Measurements from ENCODE around the gene ITGB5. TPM values are rescaled to one million over a fixed set of nuclear protein-coding genes. Genes with fewer than 3 reads are reported as not detected.

Gene ITGB5
- total and polyA plus RNA-seq, 2 donors (not counting 3 experiments of a cell fraction or from before 2014, with no cell fraction given) = 144 to 170 TPM

- H3K79me2 ChIP-seq (ENCODE audit: control insufficient read depth, insufficient read depth, low read length) = no peaks in the 10 kb centered on the region
- H3K4me3 ChIP-seq (replicated peaks in 1 of 3; ENCODE audit: insufficient read depth in 1 of 3, low read depth in 1 of 3, low read length in 3 of 3) = no peak overlapping the region
- H3K27ac ChIP-seq (ENCODE audit: insufficient read depth, low read depth, low read length) = no peak overlapping the region
- no peak overlapping the region for H2AFZ ChIP-seq (ENCODE audit: low read depth, low read length)
- dilution Hi-C loops (cut with MboI; ENCODE audit: extremely low pct_ligation_motif_present, low sequenced_read_pairs) = no loop called here
- no peaks in the 10 kb centered on the region for H3K36me3 ChIP-seq (ENCODE audit: control insufficient read depth in 2 of 2, extremely low read depth in 1 of 2, insufficient read depth in 2 of 2, low read length in 2 of 2)
- H3K4me1 ChIP-seq (ENCODE audit: control insufficient read depth, extremely low read depth, insufficient read depth, low read length) = peaks cover 6% of the 10 kb centered on the region
- no peaks in the 10 kb centered on the region for H3K9me3 ChIP-seq (replicated peaks; ENCODE audit: control insufficient read depth, insufficient read depth, low read length)
- intact Hi-C loops (cut with micrococcal nuclease) = loop anchor here (2.0 to 5.0 kb wide), 2 partner anchors 50 to 99 kb away; partner anchors contain the start of gene ITGB5
- no peak overlapping the region for H3K9ac ChIP-seq (replicated peaks; ENCODE audit: extremely low read depth, insufficient read depth, low read length)
- DNase-seq (ENCODE audit: low read depth, low spot score) (no peak), FAIRE-seq (no peak)
- H4K20me1 ChIP-seq (replicated peaks; ENCODE audit: control insufficient read depth, extremely low read depth, insufficient read depth, low read length) = no peaks in the 10 kb centered on the region
- POLR2A ChIA-PET = interaction anchor here (0.6 kb wide), 1 partner anchor 34 kb away, joined by 4 read pairs; no protein-coding TSS in a partner anchor
- H3K27me3 ChIP-seq (ENCODE audit: control insufficient read depth in 2 of 2, insufficient read depth in 2 of 2, low read length in 2 of 2) = no peaks in the 10 kb centered on the region
- H3K4me2 ChIP-seq (ENCODE audit: insufficient read depth, low read length) = no peak overlapping the region
- TF ChIP-seq POLR2AphosphoS5 (IDR thresholded peaks at IDR 0.05; ENCODE audit: insufficient read depth, low read depth, low read length) (no peak), MYC (IDR thresholded peaks at IDR 0.05; ENCODE audit: low read depth, low read length) (no peak), EZH2 (IDR thresholded peaks at IDR 0.05; ENCODE audit: borderline replicate concordance, low read depth, low read length, severe bottlenecking) (no peak)
- CTCF ChIA-PET = interaction anchor here (1.1 to 6.9 kb wide), 27 partner anchors 10 to 229 kb away, joined by 3 to 289 read pairs (median 14); partner anchors contain the start of gene ITGB5
- no TSS peak for BruUV-seq (replicated peaks)
- no peaks in the 10 kb centered on the region for H3K9me1 ChIP-seq (replicated peaks; ENCODE audit: control insufficient read depth, extremely low read depth, insufficient read depth, low read length)
These were observed 99.5 kb downstream of the ITGB5 start for GRCh38 chr3:124787476-124788195.

GRCh38 chr3:124786511-124787241, 100.5 kb downstream of the ITGB5 start:
- no peak overlapping the region for H2AFZ ChIP-seq (ENCODE audit: low read depth, low read length)
- H3K4me2 ChIP-seq (ENCODE audit: insufficient read depth, low read length) = no peak overlapping the region
- no peak overlapping the region for H3K4me3 ChIP-seq (replicated peaks in 1 of 3; ENCODE audit: insufficient read depth in 1 of 3, low read depth in 1 of 3, low read length in 3 of 3)
- no peak overlapping the region for H3K27ac ChIP-seq (ENCODE audit: insufficient read depth, low read depth, low read length)
- no peak for TF ChIP-seq FOS (IDR thresholded peaks at IDR 0.05; ENCODE audit: borderline replicate concordance, insufficient read depth, low read length)
- TF ChIP-seq POLR2AphosphoS5 (IDR thresholded peaks at IDR 0.05; ENCODE audit: insufficient read depth, low read depth, low read length) = no peak
- no peak for TF ChIP-seq CTCF (IDR thresholded peaks at IDR 0.05; ENCODE audit: extremely low read depth in 1 of 2, insufficient read depth in 1 of 2, low read depth in 1 of 2, low read length in 2 of 2)
- TF ChIP-seq GATA2 (IDR thresholded peaks at IDR 0.05; ENCODE audit: insufficient read depth, insufficient read length, low read depth, low read length) = peak; percentile 59
- no peak for TF ChIP-seq POLR2A (IDR thresholded peaks at IDR 0.05; ENCODE audit: low read depth, low read length)
- peak; percentile 79 for FAIRE-seq
- no TSS peak for BruUV-seq (replicated peaks)
- H3K9me1 ChIP-seq (replicated peaks; ENCODE audit: control insufficient read depth, extremely low read depth, insufficient read depth, low read length) = no peaks in the 10 kb centered on the region
- H3K9ac ChIP-seq (replicated peaks; ENCODE audit: extremely low read depth, insufficient read depth, low read length) = no peak overlapping the region
- DNase-seq (ENCODE audit: low read depth, low spot score) = peak; percentile 50
- H3K27me3 ChIP-seq (ENCODE audit: control insufficient read depth in 2 of 2, insufficient read depth in 2 of 2, low read length in 2 of 2) = no peaks in the 10 kb centered on the region
- CTCF ChIA-PET = interaction anchor here (0.5 to 6.9 kb wide), 50 partner anchors 8 to 548 kb away, joined by 3 to 289 read pairs (median 5); partner anchors contain the start of gene ITGB5
- dilution Hi-C loops (cut with MboI; ENCODE audit: extremely low pct_ligation_motif_present, low sequenced_read_pairs) = no loop called here
- H3K9me3 ChIP-seq (replicated peaks; ENCODE audit: control insufficient read depth, insufficient read depth, low read length) = no peaks in the 10 kb centered on the region
- no peaks in the 10 kb centered on the region for H3K79me2 ChIP-seq (ENCODE audit: control insufficient read depth, insufficient read depth, low read length)
- H3K4me1 ChIP-seq (ENCODE audit: control insufficient read depth, extremely low read depth, insufficient read depth, low read length) = peaks cover 6% of the 10 kb centered on the region
- no peaks in the 10 kb centered on the region for H3K36me3 ChIP-seq (ENCODE audit: control insufficient read depth in 2 of 2, extremely low read depth in 1 of 2, insufficient read depth in 2 of 2, low read length in 2 of 2)
- POLR2A ChIA-PET = no interaction called here
- intact Hi-C loops (cut with micrococcal nuclease) = loop anchor here (1.0 to 5.0 kb wide), 4 partner anchors 25 to 115 kb away; partner anchors contain the start of gene ITGB5
- no peaks in the 10 kb centered on the region for H4K20me1 ChIP-seq (replicated peaks; ENCODE audit: control insufficient read depth, extremely low read depth, insufficient read depth, low read length)

Measured in endothelial cell of umbilical vein (primary cell).